Testis (tissue), 2 donors: ENCODE measurements around the gene IFIT3.

ENCODE experiments used
- POLR2A ChIP-seq: fragments of 450-650 bp; IDR thresholded peaks from one replicate; pipeline ENCODE4 v1.6.1; 2017; ENCODE audit warnings: antibody characterized with exemption, mild to moderate bottlenecking, moderate library complexity
- TF ChIP-seq, protein P1 (sequence below), 3 experiments: fragments of 450-650 bp in 2 of 3; fragments of 200-600 bp in 1 of 3; sonication (generic) in 1 of 3; IDR thresholded peaks; one replicate each; pipeline ENCODE4 v1.5.1; 2016 to 2019; ENCODE audit warnings: antibody characterized with exemption in 3 of 3, mild to moderate bottlenecking in 2 of 3, moderate library complexity in 1 of 3

DNA sequence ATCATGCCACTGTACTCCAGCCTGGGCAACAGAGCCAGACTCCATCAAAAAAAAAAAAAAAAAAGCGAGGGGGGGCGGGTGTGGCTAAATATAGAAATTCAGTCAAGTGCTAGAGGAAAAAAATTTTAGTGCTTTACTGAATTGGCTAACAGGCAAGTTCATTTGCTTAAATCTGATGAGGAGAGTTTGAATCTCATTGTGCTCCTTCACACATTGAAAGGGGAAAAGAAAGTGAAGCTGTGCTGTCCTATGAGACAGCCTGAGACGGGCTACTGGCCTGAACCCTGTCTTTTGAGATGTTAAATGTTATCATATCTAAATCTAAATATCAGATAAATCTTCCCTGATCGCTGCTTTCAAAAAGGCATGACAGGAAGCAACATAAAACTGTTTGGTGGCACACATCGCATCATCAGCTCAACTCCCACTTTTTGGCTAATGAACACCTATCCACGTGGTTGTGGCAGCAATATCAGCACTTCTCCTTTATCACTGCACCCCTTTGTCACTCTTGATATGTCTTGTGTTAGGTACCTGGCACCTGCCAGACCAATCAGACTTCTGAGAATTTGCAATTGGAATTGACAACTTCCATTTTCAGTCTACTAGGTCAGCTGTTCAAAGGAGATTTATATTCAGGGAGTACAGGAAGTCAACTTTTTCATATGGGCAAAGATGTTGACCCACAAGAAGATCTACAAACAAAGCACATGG is 36.1 kb downstream of the IFIT3 start:
- TF ChIP-seq POLR2A = no peak
- TF ChIP-seq, protein P1, sequence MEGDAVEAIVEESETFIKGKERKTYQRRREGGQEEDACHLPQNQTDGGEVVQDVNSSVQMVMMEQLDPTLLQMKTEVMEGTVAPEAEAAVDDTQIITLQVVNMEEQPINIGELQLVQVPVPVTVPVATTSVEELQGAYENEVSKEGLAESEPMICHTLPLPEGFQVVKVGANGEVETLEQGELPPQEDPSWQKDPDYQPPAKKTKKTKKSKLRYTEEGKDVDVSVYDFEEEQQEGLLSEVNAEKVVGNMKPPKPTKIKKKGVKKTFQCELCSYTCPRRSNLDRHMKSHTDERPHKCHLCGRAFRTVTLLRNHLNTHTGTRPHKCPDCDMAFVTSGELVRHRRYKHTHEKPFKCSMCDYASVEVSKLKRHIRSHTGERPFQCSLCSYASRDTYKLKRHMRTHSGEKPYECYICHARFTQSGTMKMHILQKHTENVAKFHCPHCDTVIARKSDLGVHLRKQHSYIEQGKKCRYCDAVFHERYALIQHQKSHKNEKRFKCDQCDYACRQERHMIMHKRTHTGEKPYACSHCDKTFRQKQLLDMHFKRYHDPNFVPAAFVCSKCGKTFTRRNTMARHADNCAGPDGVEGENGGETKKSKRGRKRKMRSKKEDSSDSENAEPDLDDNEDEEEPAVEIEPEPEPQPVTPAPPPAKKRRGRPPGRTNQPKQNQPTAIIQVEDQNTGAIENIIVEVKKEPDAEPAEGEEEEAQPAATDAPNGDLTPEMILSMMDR (IDR thresholded peaks at IDR 0.05) = no peak
